HEK293 (cell line): ENCODE results near the gene CENPB.

ENCODE experiments used
- KLF1 ChIP-seq: fragments of 450-650 bp; formaldehyde crosslinking; IDR thresholded peaks from 2 replicates; pipeline ENCODE4 v1.5.1; 2016; ENCODE audit warnings: missing biosample characterization, missing genetic modification characterization
- KLF17 ChIP-seq: fragments of 450-650 bp; formaldehyde crosslinking; IDR thresholded peaks from 2 replicates; pipeline ENCODE4 v1.5.1; 2016; ENCODE audit warnings: missing biosample characterization, missing genetic modification characterization
- KLF7 ChIP-seq: fragments of 450-650 bp; formaldehyde crosslinking; IDR thresholded peaks from 2 replicates; pipeline ENCODE4 v1.5.1; 2016; ENCODE audit warnings: missing biosample characterization, missing genetic modification characterization, borderline replicate concordance
- MZF1 ChIP-seq: fragments of 450-650 bp; formaldehyde crosslinking; IDR thresholded peaks from 2 replicates; pipeline ENCODE4 v1.5.1; 2017; ENCODE audit warnings: missing biosample characterization, missing genetic modification characterization, borderline replicate concordance
- OSR2 ChIP-seq: fragments of 450-650 bp; formaldehyde crosslinking; IDR thresholded peaks from 2 replicates; pipeline ENCODE4 v1.5.1; 2016; ENCODE audit warnings: missing biosample characterization, missing genetic modification characterization
- SP2 ChIP-seq: fragments of 450-650 bp; formaldehyde crosslinking; IDR thresholded peaks from 2 replicates; pipeline ENCODE4 v1.5.1; 2016; ENCODE audit warnings: missing biosample characterization, missing genetic modification characterization
- SP3 ChIP-seq: fragments of 450-650 bp; formaldehyde crosslinking; IDR thresholded peaks from 2 replicates; pipeline ENCODE4 v1.5.1; 2016; ENCODE audit warnings: missing biosample characterization, missing genetic modification characterization
- TCF7L2 ChIP-seq: IDR thresholded peaks from 2 replicates; pipeline ENCODE4 v1.6.1; 2011; ENCODE audit warnings: low read depth, mild to moderate bottlenecking, inconsistent platforms, low read length, moderate library complexity, borderline replicate concordance
- YY1 ChIP-seq: fragments of 450-650 bp; formaldehyde crosslinking; IDR thresholded peaks from 2 replicates; pipeline ENCODE4 v1.5.1; 2018; ENCODE audit warnings: missing biosample characterization, missing genetic modification characterization
- ZBTB10 ChIP-seq: fragments of 450-650 bp; formaldehyde crosslinking; IDR thresholded peaks from 2 replicates; pipeline ENCODE4 v1.5.1; 2016; ENCODE audit warnings: missing biosample characterization, missing genetic modification characterization
- ZFP3 ChIP-seq: fragments of 450-650 bp; formaldehyde crosslinking; IDR thresholded peaks from 2 replicates; pipeline ENCODE4 v1.5.1; 2016; ENCODE audit warnings: low read depth, missing biosample characterization, missing genetic modification characterization
- ZNF169 ChIP-seq: fragments of 450-650 bp; formaldehyde crosslinking; IDR thresholded peaks from 2 replicates; pipeline ENCODE4 v1.5.1; 2016; ENCODE audit warnings: missing biosample characterization, missing genetic modification characterization
- ZNF239 ChIP-seq: fragments of 450-650 bp; formaldehyde crosslinking; IDR thresholded peaks from 2 replicates; pipeline ENCODE4 v1.5.1; 2016; ENCODE audit warnings: missing biosample characterization, missing genetic modification characterization
- ZNF280C ChIP-seq: fragments of 450-650 bp; formaldehyde crosslinking; IDR thresholded peaks from 2 replicates; pipeline ENCODE4 v1.5.1; 2016; ENCODE audit warnings: missing biosample characterization, missing genetic modification characterization
- ZNF280D ChIP-seq: fragments of 450-650 bp; formaldehyde crosslinking; IDR thresholded peaks from 2 replicates; pipeline ENCODE4 v1.5.1; 2016; ENCODE audit warnings: missing biosample characterization, missing genetic modification characterization
- ZNF324 ChIP-seq: fragments of 450-650 bp; formaldehyde crosslinking; IDR thresholded peaks from 2 replicates; pipeline ENCODE4 v1.5.1; 2016; ENCODE audit warnings: missing biosample characterization, missing genetic modification characterization
- ZNF341 ChIP-seq: fragments of 450-650 bp; formaldehyde crosslinking; IDR thresholded peaks from 2 replicates; pipeline ENCODE4; 2016; ENCODE audit warnings: low read depth, missing biosample characterization, missing genetic modification characterization
- ZNF394 ChIP-seq: fragments of 450-650 bp; formaldehyde crosslinking; IDR thresholded peaks from 2 replicates; pipeline ENCODE4 v1.5.1; 2016; ENCODE audit warnings: missing biosample characterization, missing genetic modification characterization, mild to moderate bottlenecking, moderate library complexity, borderline replicate concordance
- ZNF398 ChIP-seq: fragments of 450-650 bp; formaldehyde crosslinking; IDR thresholded peaks from 2 replicates; pipeline ENCODE4 v1.5.1; 2017; ENCODE audit warnings: missing biosample characterization, missing genetic modification characterization
- ZNF513 ChIP-seq: fragments of 450-650 bp; IDR thresholded peaks from 2 replicates; pipeline ENCODE4 v1.5.1; 2018; ENCODE audit warnings: missing biosample characterization, missing genetic modification characterization
- ZNF561 ChIP-seq: fragments of 450-650 bp; IDR thresholded peaks from 2 replicates; pipeline ENCODE4 v1.5.1; 2018; ENCODE audit warnings: missing biosample characterization, missing genetic modification characterization, borderline replicate concordance
- ZNF596 ChIP-seq: fragments of 450-650 bp; IDR thresholded peaks from 2 replicates; pipeline ENCODE4 v1.5.0; 2018; ENCODE audit warnings: missing biosample characterization, mild to moderate bottlenecking, missing genetic modification characterization, moderate library complexity
- ZNF610 ChIP-seq: fragments of 450-650 bp; formaldehyde crosslinking; IDR thresholded peaks from 2 replicates; pipeline ENCODE4 v1.5.1; 2016; ENCODE audit warnings: missing biosample characterization, missing genetic modification characterization, borderline replicate concordance
- ZNF664 ChIP-seq: fragments of 450-650 bp; formaldehyde crosslinking; IDR thresholded peaks from 2 replicates; pipeline ENCODE4 v1.5.1; 2016; ENCODE audit warnings: missing biosample characterization, missing genetic modification characterization
- ZXDB ChIP-seq: fragments of 450-650 bp; formaldehyde crosslinking; IDR thresholded peaks from 2 replicates; pipeline ENCODE4 v1.5.1; 2016; ENCODE audit warnings: missing biosample characterization, missing genetic modification characterization

Gene CENPB

GRCh38 chr20:3795511-3796468 lies 9.2 kb upstream of the CENPB start, which contains the start of gene CDC25B (continued):
- TF ChIP-seq SP3 = peak; percentile 79
- TF ChIP-seq ZNF398 = peak; percentile 61; the same call in 1 of the 2 replicates
- TF ChIP-seq KLF17 = peak; percentile 70; the same call in 1 of the 2 replicates
- 0 out of 2 replicates have a peak, but pooled peaks have one; percentile 27 for TF ChIP-seq ZNF324
- no peak for TF ChIP-seq ZNF596 (tag by site-specific recombination)
- no peak for TF ChIP-seq ZNF280C (tag by site-specific recombination)
- peak; percentile 55; the same call in 1 of the 2 replicates for TF ChIP-seq ZNF394 (tag by site-specific recombination)
- 0 out of 2 replicates have a peak, but pooled peaks have one; percentile 31 for TF ChIP-seq YY1 (tag by site-specific recombination)
- no peak for TF ChIP-seq OSR2 (tag by site-specific recombination)
- peak; percentile 85 for TF ChIP-seq SP2 (tag by site-specific recombination)
- 0 out of 2 replicates have a peak, but pooled peaks have one; percentile 10 for TF ChIP-seq ZNF664 (tag by site-specific recombination)
- TF ChIP-seq MZF1 = peak; percentile 34; the same call in 1 of the 2 replicates
- peak; percentile 58; the same call in 1 of the 2 replicates for TF ChIP-seq ZNF610 (tag by site-specific recombination)
- no peak for TF ChIP-seq ZNF513 (tag by site-specific recombination)
- peak; percentile 74 for TF ChIP-seq ZXDB (tag by site-specific recombination)
- peak; percentile 55; the same call in 1 of the 2 replicates for TF ChIP-seq ZNF239 (tag by site-specific recombination)
- TF ChIP-seq ZNF561 (tag by site-specific recombination) = peak; percentile 51; the same call in 1 of the 2 replicates
- no peak for TF ChIP-seq ZNF169 (tag by site-specific recombination)
- peak; percentile 76 for TF ChIP-seq ZBTB10 (tag by site-specific recombination)
- no peak for TF ChIP-seq TCF7L2
- TF ChIP-seq KLF7 (tag by site-specific recombination) = peak; percentile 62; the same call in 1 of the 2 replicates
- TF ChIP-seq ZNF341 (tag by site-specific recombination) = peak; percentile 81
- TF ChIP-seq KLF1 (tag by site-specific recombination) = peak; percentile 83
- 0 out of 2 replicates have a peak, but pooled peaks have one; percentile 69 for TF ChIP-seq ZNF280D (tag by site-specific recombination)
- no peak for TF ChIP-seq ZFP3 (tag by site-specific recombination)
